Amygdala (tissue), 56 donors: ENCODE results near the gene GRIK4.

ENCODE experiments used
- DNase-seq, 56 donors: peaks; one replicate each; lab custom pipeline; 2025; lab: John Stamatoyannopoulos, UW

Gene GRIK4

DNA sequence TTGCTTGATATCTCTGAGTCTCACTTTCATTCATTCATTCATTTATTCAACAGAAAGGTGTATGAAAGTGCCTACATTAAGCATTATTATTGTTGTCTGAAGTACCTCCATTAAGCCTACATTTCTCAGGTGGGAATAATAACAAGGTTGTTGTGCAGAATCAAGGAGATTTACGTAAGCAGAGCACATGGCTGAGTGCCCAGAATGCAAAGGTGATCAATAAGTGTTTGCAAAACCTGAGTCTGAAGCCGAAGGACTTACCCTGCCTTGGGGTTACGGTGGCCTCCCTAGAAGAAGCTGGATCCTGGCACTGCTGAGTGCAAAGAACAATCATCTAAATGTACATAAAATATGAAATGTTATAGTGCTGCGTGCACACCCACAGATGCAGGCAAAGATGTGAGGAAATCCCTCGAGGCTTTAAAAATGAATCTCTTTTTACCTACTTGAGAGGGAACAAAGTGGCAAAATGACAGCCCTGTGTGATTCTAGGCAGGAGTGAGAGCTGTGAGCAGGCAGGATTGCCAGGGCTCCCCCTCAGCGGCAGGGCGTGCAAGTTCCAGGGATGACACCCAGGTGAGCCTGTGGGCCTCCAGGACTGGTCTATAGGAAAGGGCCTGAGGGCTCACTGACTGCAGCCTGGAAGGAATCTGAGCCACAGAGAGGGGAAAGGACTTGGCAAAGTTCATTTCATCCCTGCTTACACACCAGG lies 379.2 kb downstream of the GRIK4 start:
- DNase-seq, result no peak

DNA sequence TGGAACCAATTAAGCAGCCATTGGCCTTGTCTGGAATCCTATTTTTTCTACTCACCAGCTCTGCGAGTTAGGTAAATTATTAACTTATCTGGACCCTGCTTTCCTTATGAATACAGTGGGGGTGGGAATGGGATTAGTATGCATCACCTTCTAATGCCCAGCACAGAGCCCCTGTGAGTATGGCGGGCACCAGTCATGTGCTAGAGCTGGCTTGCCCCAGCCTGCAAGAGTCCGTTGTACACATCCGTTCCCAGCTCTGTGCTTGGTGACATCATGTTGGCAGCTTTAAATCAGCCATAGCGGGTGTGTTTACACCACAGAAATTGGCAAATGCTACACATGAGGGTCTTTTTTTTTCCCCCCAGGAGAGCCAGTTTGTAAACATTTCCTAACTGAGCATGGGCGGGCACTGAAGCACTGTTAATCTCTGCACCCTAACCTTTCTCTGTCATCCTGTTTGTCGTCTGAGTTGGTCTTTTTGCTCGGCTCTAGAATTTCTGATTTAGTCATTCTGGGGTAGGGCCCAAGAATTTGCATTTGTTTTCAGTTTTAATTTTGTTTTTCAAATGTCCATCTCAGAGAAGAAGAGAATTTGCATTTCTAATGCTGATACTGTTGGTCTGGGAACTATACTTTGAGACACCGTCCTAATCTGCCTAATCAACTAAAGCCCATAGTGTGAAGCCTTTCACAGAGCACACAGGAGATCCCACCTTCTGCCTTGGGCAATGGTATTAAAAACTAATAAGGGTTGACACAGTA lies 382.1 kb downstream of the GRIK4 start:
- DNase-seq, result no peak

GRCh38 chr11:120894202-120894985 lies 382.8 kb downstream of the GRIK4 start:
- DNase-seq, result peak in 3 of 56 donors; percentile 8 to 15 (median 9)

GRCh38 chr11:120896687-120897086 lies 385.1 kb downstream of the GRIK4 start:
- no peak for DNase-seq

DNA sequence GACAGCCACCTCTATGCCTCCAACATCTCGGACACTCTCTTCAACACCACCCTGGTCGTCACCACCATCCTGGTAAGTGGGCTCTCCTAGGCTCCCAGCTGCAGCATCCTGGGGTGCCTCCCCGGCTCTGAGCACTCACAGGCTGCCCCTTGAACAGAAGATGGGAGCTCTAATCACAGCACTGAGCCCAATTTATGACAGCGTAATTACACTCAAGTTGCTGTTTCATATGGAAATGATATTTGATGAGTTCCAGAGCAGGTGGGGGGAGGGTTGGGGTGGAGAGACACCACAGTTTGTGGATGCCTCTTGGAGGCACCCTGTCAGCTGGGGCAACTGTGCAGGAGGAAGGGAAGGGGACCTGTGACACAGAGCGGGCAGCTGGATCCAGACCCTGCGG lies 387.0 kb downstream of the GRIK4 start:
- DNase-seq, result no peak

DNA sequence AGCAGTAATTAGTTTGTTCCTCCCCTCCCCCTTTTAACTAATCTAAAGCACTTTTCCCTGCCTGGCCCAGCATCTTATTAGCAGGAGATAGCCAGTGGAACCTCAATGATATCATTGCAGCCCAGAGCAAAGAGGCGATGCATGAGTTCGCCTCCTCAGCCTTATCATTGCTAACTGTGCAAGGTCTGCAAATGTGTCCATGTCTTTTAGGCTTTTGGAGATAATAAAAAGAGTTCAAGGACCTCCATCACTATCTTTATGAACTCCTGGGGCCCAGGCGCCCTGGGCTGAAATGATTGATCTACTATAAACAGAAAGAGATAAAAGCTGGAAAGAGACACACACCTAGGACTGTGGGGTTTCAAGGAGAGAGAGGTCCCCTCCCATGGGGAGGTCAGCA lies 388.2 kb downstream of the GRIK4 start:
- DNase-seq, result no peak

- DNase-seq, result no peak
Observed at GRCh38 chr11:120900643-120901042, 389.1 kb downstream of the GRIK4 start.

DNA sequence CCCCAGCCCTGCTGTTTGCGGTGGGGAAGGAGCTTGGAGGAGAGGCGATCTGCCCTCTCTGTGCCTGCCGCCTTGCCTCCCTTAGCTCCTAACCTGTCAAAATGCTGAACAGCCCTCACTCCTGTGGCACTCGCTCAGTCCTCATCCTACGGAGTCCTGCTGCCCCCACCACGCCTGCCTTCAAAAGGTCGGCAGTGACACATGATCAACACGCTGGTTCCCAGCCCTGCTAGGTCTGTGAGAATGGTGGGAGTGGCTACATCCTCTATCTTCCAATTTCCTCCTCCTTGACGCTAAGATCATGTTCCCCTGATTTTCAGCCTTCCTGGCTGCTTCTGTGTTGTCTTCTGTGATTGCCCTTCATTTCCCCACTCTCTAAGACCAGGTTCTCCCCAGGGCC lies 392.1 kb downstream of the GRIK4 start:
- DNase-seq, result no peak

- DNase-seq, result no peak
Observed at GRCh38 chr11:120904116-120904515, 392.6 kb downstream of the GRIK4 start.

GRCh38 chr11:120906766-120907165 lies 395.2 kb downstream of the GRIK4 start:
- DNase-seq, result no peak

GRCh38 chr11:120907971-120908370 lies 396.4 kb downstream of the GRIK4 start:
- DNase-seq, result no peak

DNA sequence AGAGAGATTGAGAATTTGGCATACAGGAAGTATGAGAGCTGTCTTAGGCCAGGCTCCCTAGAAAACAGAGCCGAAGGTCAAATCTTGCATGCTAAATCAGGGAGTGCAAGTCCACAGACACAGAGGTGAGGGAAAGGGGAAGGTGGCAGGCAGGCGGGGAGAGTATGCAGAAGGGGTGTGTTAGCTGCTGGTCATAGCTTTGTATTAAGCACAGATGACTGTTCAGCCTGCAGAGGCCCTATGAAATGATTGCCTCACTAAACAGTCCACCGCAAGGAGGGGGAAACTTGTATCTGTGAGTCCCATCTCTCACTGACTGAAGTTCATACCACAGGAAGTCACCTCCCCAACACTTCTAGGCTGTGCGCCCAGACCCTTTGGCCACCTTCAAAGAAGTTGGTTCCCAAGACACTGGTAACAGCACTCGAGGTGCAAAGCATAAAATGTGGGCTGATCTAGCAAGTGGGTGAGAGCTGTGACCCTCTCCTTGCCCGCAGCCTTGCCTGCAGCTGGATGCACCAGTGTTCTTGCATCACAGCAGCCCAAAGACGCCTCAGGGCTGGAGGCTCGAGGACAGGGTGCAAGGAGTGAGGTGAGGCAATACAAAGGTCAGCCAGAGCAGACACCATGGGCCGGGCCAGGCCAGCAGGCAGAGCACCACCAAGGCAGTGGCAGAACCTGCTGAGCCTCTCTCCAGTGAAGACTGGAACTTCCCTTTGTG lies 397.1 kb downstream of the GRIK4 start:
- DNase-seq, result no peak

DNA sequence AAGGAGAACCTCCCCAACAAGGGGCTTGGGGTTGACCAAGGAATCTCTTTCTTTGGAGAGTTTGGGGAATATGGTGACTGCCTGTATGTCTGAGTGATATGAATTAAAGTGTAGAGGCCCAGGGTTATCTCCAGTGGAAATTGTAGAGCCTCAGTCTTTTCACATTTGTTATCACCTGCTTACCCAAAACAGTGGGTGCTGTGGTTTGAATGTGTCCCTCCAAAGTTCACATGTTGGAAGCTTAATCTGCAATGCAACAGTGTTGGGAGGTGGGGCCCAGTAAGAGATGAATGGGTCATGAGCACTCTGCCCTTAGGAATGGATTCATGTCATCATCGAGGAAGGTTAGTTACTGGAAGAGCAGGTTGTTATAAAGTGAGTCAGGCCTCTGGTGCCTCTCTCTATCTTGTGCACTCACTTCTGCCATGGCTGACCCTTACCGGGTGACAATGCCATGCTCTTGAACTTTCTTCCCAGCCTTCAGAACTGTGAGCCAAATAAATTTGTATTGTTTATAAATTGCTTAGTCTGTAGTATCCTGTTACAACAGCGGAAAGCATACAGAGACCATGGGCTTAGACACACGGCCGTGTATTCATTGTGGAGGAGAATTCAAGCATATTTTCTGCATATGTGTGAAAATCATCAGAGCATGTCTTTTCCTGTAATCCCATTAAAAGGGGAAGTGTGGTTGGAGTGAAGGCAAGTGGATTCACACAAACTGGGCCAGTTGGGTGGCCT lies 398.3 kb downstream of the GRIK4 start:
- DNase-seq, result no peak

- no peak for DNase-seq
Observed at GRCh38 chr11:120911943-120912342, 400.4 kb downstream of the GRIK4 start.

- peak in 4 of 56 donors; percentile 12 to 47 (median 26) for DNase-seq
Observed at GRCh38 chr11:120912504-120912903, 401.0 kb downstream of the GRIK4 start.

GRCh38 chr11:120912915-120913314 lies 401.4 kb downstream of the GRIK4 start:
- DNase-seq, result no peak

DNA sequence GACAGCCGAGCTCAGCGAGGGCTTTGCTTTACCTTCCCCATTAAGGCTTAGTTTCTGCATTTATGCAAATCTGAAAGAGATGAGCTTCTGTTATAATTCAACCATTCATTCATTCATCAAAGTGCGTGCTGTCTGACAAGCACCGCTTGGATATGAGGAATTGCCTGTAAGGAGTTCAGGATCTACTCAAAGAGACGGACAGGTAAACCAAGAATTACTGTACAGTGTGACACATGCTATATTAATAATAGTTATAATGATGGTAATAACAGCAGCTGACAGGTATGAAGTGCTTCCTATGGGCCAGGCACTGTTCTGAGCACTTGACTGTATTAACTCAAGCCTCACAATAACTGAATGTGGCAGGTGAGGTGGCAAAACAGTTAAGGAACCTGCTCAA lies 402.5 kb downstream of the GRIK4 start:
- no peak for DNase-seq

DNA sequence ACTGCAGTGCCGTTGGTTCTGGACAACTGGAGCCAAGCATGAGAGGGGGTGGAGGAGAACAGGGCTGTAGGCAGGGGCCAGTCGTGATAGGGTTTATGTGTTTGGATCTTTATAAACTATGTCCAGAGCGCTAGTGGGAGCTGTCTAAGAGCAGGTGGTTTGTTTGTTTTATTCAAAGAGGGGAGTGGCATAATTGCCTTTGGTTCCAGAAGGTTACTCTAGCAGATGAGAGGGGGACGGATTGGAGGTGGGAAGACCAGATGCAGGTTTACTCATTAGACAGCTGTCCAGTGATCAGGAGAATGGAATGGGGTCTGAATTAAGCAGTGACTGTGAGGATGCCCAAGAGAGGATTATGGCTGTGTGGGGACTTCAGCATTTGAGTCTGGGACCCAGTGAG lies 403.1 kb downstream of the GRIK4 start:
- DNase-seq, result no peak

GRCh38 chr11:120917559-120918239 lies 406.2 kb downstream of the GRIK4 start:
- DNase-seq, result no peak
